A549 treated with Mapracorat at 1 μM for 4 hours (cell line): ENCODE data around the gene NDUFA6. TPM values are rescaled to one million over a fixed set of nuclear protein-coding genes. Genes with fewer than 3 reads are reported as not detected.

Experiments used
- total RNA-seq: library from RNA; stranded (reverse); fragments of 200-300 nt; extraction: Qiagen RNA extraction; gene quantifications from 5 replicates; pipeline ENCODE4 v1.2.3, GENCODE V29; 2022

The NDUFA6 gene
- total RNA-seq, result 66.9 to 71.1 TPM (median 68.7 TPM) in 5 replicates

GRCh38 chr22:42090596-42091454 lies at the start of gene NDUFA6:
Gene NDUFA6 (minus strand): TSS chr22:42090772. CDS start chr22:42090744, 28 bp downstream.

GRCh38 chr22:42130639-42131431 lies 40.3 kb upstream of the NDUFA6 start, which contains the start of gene CYP2D6:
Gene CYP2D6 (minus strand): TSS chr22:42130810. CDS start chr22:42130791, 19 bp downstream.

DNA sequence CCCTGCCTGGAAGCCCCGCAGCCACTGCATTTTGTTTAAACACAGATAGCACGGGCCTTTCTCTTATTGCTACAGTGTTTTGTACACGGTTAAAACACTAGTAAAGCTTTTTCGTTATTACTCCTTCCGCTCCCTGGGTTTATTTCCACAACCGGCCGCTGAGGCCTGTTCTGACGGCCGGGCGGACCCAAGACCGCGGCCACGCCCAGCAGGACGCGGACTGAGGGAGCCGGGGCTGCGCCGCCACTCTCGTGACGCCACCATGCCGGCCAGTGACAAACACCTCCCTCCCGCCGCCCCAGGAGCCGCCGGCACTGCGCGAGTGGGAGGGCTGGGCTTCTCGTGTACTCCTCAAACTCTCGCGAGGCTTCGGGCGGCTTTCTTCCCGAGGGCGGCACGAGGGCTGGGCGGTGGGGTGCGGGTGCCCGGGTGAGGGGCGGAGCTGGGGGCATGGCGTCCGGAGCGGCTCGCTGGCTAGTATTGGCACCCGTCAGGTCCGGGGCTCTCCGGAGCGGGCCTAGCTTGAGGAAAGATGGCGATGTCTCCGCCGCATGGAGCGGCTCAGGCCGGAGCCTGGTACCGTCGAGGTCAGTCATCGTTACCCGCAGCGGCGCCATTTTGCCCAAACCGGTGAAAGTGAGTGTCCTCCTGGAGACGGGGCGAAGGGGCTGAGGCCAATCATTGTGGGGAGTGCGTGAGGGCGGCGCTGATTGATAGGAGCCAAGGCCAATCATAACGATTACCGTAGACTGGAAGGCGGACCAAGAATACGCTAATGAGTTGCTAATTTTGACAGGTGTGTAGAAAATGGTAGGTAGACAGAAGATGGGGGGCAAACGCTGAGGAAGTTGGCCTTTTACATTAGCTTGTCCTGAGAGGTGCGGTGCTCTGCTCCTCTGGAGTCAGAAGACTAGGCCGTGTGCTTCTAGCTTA lies 11.0 kb downstream of the NDUFA6 start, which contains the start of gene SMDT1:
Gene SMDT1 (plus strand): TSS at position 382 of the 933 bp plus-strand sequence. CDS start 69 bp downstream, at position 451.

GRCh38 chr22:42074132-42074811 lies 16.3 kb downstream of the NDUFA6 start, which contains the start of gene PHETA2:
Gene PHETA2 (plus strand): TSS chr22:42074248. CDS start chr22:42077294, 3,046 bp downstream.

DNA sequence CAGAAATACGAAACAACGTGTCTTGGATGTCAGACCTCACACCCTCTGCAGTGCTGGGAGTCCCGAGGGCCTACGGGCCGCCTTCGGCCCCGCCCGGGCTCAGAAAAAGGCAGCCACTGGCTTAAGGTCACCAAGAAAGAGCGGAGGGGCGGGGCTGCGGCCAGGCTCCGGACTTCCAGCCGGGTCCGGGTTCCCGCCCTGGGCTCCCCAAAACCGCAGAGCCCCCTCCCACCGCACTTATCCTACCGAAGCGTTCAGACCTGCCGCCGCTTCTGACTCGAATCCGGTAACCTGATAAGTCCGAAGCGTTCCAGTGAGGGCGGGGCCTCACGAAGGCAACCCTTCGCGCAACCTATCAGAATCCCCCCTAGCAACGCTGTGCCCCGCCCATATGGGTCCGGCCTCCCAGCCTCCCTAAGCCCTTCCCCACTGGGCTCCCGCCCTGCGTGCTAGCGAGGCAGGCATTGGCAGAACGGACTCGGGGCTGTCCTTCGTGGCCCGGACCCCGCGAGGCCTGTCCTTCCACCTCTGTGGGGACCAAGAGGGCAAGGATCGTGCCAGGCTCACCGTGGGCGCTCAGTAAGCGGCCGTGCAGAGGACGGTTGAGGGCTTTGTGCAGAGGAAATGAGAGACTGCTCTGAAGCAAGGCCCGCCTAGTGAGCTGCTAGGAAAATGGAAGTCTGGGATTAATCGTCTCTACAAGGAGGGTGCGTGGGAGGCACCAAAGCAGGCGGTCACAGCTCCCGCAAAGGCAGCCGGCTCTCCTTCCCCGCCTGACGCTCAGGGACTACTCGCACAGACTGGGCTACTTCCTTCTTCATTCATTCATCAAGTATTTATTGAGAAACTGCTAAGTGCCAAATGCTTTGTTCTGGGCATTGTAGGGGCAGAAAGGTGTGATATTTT lies 19.8 kb downstream of the NDUFA6 start, which contains the start of gene NAGA:
Gene NAGA (minus strand): TSS at position 296 of the 906 bp plus-strand sequence. CDS start 515 bp downstream, outside the sequence.

Other genes with a start within 250 kb of the NDUFA6 start
- 0.13 to 0.31 TPM (median 0.24 TPM) in 4 of 5 replicates, not detected in the other for gene SHISA8, start 175.7 kb downstream of the NDUFA6 start, total RNA-seq
- 0.17 to 0.34 TPM (median 0.20 TPM) in 5 replicates for gene TNFRSF13C, start 164.0 kb downstream of the NDUFA6 start, total RNA-seq
- gene CENPM, start 143.6 kb downstream of the NDUFA6 start, total RNA-seq, result 26.6 to 41.4 TPM (median 36.8 TPM) in 5 replicates
- 1.0 to 1.4 TPM (median 1.2 TPM) in 5 replicates for gene SEPTIN3, start 121.3 kb downstream of the NDUFA6 start, total RNA-seq
- 0.15 to 0.22 TPM in 2 of 5 replicates, not detected in the others for gene WBP2NL, start 92.0 kb downstream of the NDUFA6 start, total RNA-seq
- 6.1 to 7.8 TPM (median 6.7 TPM) in 5 replicates for gene NAGA, start 20.0 kb downstream of the NDUFA6 start, total RNA-seq
- not detected in 5 replicates for gene PHETA2, start 16.5 kb downstream of the NDUFA6 start, total RNA-seq
- 21.5 to 44.4 TPM (median 43.5 TPM) in 5 replicates for gene SMDT1, start 11.1 kb downstream of the NDUFA6 start, total RNA-seq
- 0.41 to 0.93 TPM (median 0.63 TPM) in 5 replicates for gene CYP2D6, start 40.0 kb upstream of the NDUFA6 start, total RNA-seq
- 11.8 to 14.1 TPM (median 13.3 TPM) in 5 replicates for gene TCF20, start 179.9 kb upstream of the NDUFA6 start, total RNA-seq